Type B pancreatic cell (in vitro differentiated cells): Measurements from ENCODE around the gene RNF214. TPM values are rescaled to one million over a fixed set of nuclear protein-coding genes. Genes with fewer than 3 reads are reported as not detected.

Experiments used
- DNase-seq: peaks from one replicate; pipeline ENCODE4 v3.0.0; 2021; ENCODE audit warnings: mixed read lengths; ENCODE audit not compliant: unreplicated experiment; ENCODE audit errors: extremely low spot score
- H3K27ac Mint-ChIP-seq: 2 replicates; pipeline ENCODE4 v1.8.0; 2021; ENCODE audit warnings: mild to moderate bottlenecking, mixed read lengths
- H3K27me3 Mint-ChIP-seq: 2 replicates; pipeline ENCODE4 v1.8.0; 2021; ENCODE audit warnings: mixed read lengths
- H3K36me3 Mint-ChIP-seq: 2 replicates; pipeline ENCODE4 v1.8.0; 2021; ENCODE audit warnings: mixed read lengths
- H3K4me1 Mint-ChIP-seq: one replicate; pipeline ENCODE4 v1.8.0; 2021; ENCODE audit warnings: mixed read lengths; ENCODE audit not compliant: unreplicated experiment
- H3K4me3 Mint-ChIP-seq: 2 replicates; pipeline ENCODE4 v1.8.0; 2021; ENCODE audit warnings: mild to moderate bottlenecking, mixed read lengths
- H3K9me3 Mint-ChIP-seq: 2 replicates; pipeline ENCODE4 v1.8.0; 2021; ENCODE audit warnings: mixed read lengths
- CTCF ChIP-seq: fragments of 200-600 bp; sonication (generic); conservative IDR thresholded peaks from 2 replicates; pipeline ENCODE4 v1.5.0; 2021; ENCODE audit warnings: antibody characterized with exemption, mild to moderate bottlenecking
- total RNA-seq: library from RNA; stranded (reverse); gene quantifications from 2 replicates; pipeline ENCODE4 v1.2.1, GENCODE V29; 2021; ENCODE audit warnings: low replicate concordance

RNF214 gene
- total RNA-seq, 1 donor from 2014 or later, result 34.7 TPM

GRCh38 chr11:117290809-117291396 is 58.4 kb downstream of the RNF214 start, which contains the start of gene BACE1-AS:
Gene BACE1-AS (plus strand): TSS chr11:117291346.
- no peak within 1 kb of the TSS for H3K4me3 Mint-ChIP-seq
- H3K4me1 Mint-ChIP-seq, result no peaks in the 10 kb centered on the region
- no peak for TF ChIP-seq CTCF
- no peaks in the 10 kb centered on the region for H3K9me3 Mint-ChIP-seq
- H3K27me3 Mint-ChIP-seq, result no peaks in the 10 kb centered on the region
- no peak within 1 kb of the TSS for H3K27ac Mint-ChIP-seq
- DNase-seq, result no peak
- peaks cover 29% of the 10 kb centered on the region for H3K36me3 Mint-ChIP-seq

- Mint-ChIP-seq H3K4me1 (no peaks in the 10 kb centered on the region), H3K27ac (no peak overlapping the region), H3K27me3 (no peaks in the 10 kb centered on the region), H3K36me3 (peaks cover 32% of the 10 kb centered on the region), H3K9me3 (no peaks in the 10 kb centered on the region), H3K4me3 (no peak overlapping the region)
- TF ChIP-seq CTCF, result no peak
- DNase-seq, result no peak
These were observed 60.1 kb downstream of the RNF214 start for GRCh38 chr11:117292616-117293015.

- Mint-ChIP-seq H3K36me3 (peaks cover 22% of the 10 kb centered on the region), H3K4me3 (no peak overlapping the region), H3K4me1 (peaks cover 16% of the 10 kb centered on the region), H3K27me3 (no peaks in the 10 kb centered on the region), H3K27ac (no peak overlapping the region), H3K9me3 (no peaks in the 10 kb centered on the region)
- DNase-seq, result no peak
- no peak for TF ChIP-seq CTCF
These were observed 63.1 kb downstream of the RNF214 start for GRCh38 chr11:117295438-117296137.

- no peak for DNase-seq
- Mint-ChIP-seq H3K9me3 (no peaks in the 10 kb centered on the region), H3K4me3 (no peak overlapping the region), H3K36me3 (peaks cover 13% of the 10 kb centered on the region), H3K4me1 (peaks cover 22% of the 10 kb centered on the region), H3K27ac (peak overlapping the region; percentile 35), H3K27me3 (no peaks in the 10 kb centered on the region)
- no peak for TF ChIP-seq CTCF
These were observed 64.4 kb downstream of the RNF214 start for GRCh38 chr11:117296881-117297280.

- Mint-ChIP-seq H3K9me3 (no peaks in the 10 kb centered on the region), H3K27me3 (no peaks in the 10 kb centered on the region), H3K27ac (no peak overlapping the region)
These were observed 65.7 kb downstream of the RNF214 start for GRCh38 chr11:117298195-117298594.

More at GRCh38 chr11:117298195-117298594, 65.7 kb downstream of the RNF214 start:
- H3K36me3 Mint-ChIP-seq, result peaks cover 7% of the 10 kb centered on the region
- peaks cover 22% of the 10 kb centered on the region for H3K4me1 Mint-ChIP-seq
- TF ChIP-seq CTCF, result no peak
- H3K4me3 Mint-ChIP-seq, result no peak overlapping the region
- no peak for DNase-seq
